Measurements from ENCODE around the gene VTI1B.

VTI1B gene

DNA sequence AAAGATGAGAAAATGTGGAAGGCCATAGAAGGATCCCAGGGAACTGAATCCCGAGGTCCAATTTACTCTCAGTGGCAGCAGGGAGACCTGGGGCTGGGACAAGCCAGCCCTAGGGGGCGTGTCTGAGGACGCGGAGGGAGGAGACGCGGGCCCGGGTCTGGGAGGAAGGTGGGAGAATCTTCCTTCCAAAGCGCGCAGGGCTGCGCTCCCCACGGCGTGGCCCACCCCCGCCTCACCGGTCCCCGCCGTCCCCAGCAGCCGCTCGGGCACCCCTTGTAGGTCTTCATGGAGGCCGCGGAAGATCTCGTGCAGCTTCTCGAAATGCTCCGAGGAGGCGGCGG, 323 bp downstream of the VTI1B start:
- Histone ChIP-seq H2AFZ (ENCODE audit: low read length) (peak overlapping the region; percentile 96), H2AK5ac (ENCODE audit: low read depth, low read length) (no peak overlapping the region), H3K23ac (ENCODE audit: low read depth, low read length, poor library complexity) (peak overlapping the region; percentile 94), H2BK12ac (ENCODE audit: low read length) (no peak overlapping the region), H3K27ac (replicated peaks; ENCODE audit: low read length) (peak overlapping the region; percentile 94), H3K4me2 (ENCODE audit: insufficient read depth, low read length, poor library complexity, severe bottlenecking) (peak overlapping the region; percentile 70), H3K27me3 (ENCODE audit: control insufficient read depth in 3 of 3, insufficient read depth in 3 of 3, low read depth in 1 of 3, low read length in 3 of 3) (no peaks in the 10 kb centered on the region), H3K14ac (ENCODE audit: low read length) (no peak overlapping the region), H4K8ac (ENCODE audit: low read depth, low read length) (no peak overlapping the region), H3K79me1 (ENCODE audit: low read depth, low read length) (peaks cover 2% of the 10 kb centered on the region), H3K9ac (ENCODE audit: low read depth, low read length, poor library complexity) (peak overlapping the region; percentile 96), H3K4ac (ENCODE audit: low read length) (peak overlapping the region; percentile 86), H3K36me3 (replicated peaks in 1 of 2; ENCODE audit: control insufficient read depth in 2 of 2, insufficient read depth in 2 of 2, low read length in 2 of 2) (peaks cover 14 to 33% of the 10 kb centered on the region in 2 donors), H3K4me1 (ENCODE audit: control insufficient read depth in 2 of 2, insufficient read depth in 1 of 2, low read depth in 1 of 2, low read length in 2 of 2) (peaks cover 5 to 7% of the 10 kb centered on the region in 2 donors), H3K18ac (ENCODE audit: low read length) (peak overlapping the region; percentile 94), H3K9me3 (replicated peaks in 1 of 2; ENCODE audit: control insufficient read depth in 2 of 2, insufficient read depth in 1 of 2, low read depth in 1 of 2, low read length in 2 of 2) (no peaks in the 10 kb centered on the region), H2BK5ac (ENCODE audit: low read length) (peak overlapping the region; percentile 100), H3K4me3 (ENCODE audit: low read length in 2 of 2) (peak overlapping the region; percentile 60 to 90), H4K91ac (ENCODE audit: low read depth, low read length, poor library complexity) (no peak overlapping the region), H2BK15ac (ENCODE audit: low read length) (no peak overlapping the region), H2BK120ac (ENCODE audit: low read depth, low read length) (no peak overlapping the region)
- WGBS, 2 donors (ENCODE audit: extremely low coverage in 2 of 2, insufficient read length in 2 of 2, insufficient replicate concordance in 1 of 2) = no CpG with 5 or more reads among the region's 25 CpGs
- DNase-seq (ENCODE audit: low spot score) = peak; percentile 63

- Histone ChIP-seq H4K8ac (ENCODE audit: low read depth, low read length) (no peak overlapping the region), H2BK5ac (ENCODE audit: low read length) (no peak overlapping the region), H4K91ac (ENCODE audit: low read depth, low read length, poor library complexity) (no peak overlapping the region), H3K79me1 (ENCODE audit: low read depth, low read length) (peaks cover 2% of the 10 kb centered on the region), H3K27me3 (ENCODE audit: control insufficient read depth in 3 of 3, insufficient read depth in 3 of 3, low read depth in 1 of 3, low read length in 3 of 3) (no peaks in the 10 kb centered on the region), H2AFZ (ENCODE audit: low read length) (no peak overlapping the region), H3K4me2 (ENCODE audit: insufficient read depth, low read length, poor library complexity, severe bottlenecking) (peak overlapping the region; percentile 70), H3K27ac (replicated peaks; ENCODE audit: low read length) (no peak overlapping the region), H3K4ac (ENCODE audit: low read length) (no peak overlapping the region), H2BK12ac (ENCODE audit: low read length) (no peak overlapping the region), H3K14ac (ENCODE audit: low read length) (no peak overlapping the region), H2BK120ac (ENCODE audit: low read depth, low read length) (no peak overlapping the region), H3K9ac (ENCODE audit: low read depth, low read length, poor library complexity) (no peak overlapping the region), H3K9me3 (replicated peaks in 1 of 2; ENCODE audit: control insufficient read depth in 2 of 2, insufficient read depth in 1 of 2, low read depth in 1 of 2, low read length in 2 of 2) (no peaks in the 10 kb centered on the region), H3K36me3 (replicated peaks in 1 of 2; ENCODE audit: control insufficient read depth in 2 of 2, insufficient read depth in 2 of 2, low read length in 2 of 2) (peaks cover 11 to 26% of the 10 kb centered on the region in 2 donors), H3K23ac (ENCODE audit: low read depth, low read length, poor library complexity) (no peak overlapping the region), H2BK15ac (ENCODE audit: low read length) (no peak overlapping the region), H3K4me1 (ENCODE audit: control insufficient read depth in 2 of 2, insufficient read depth in 1 of 2, low read depth in 1 of 2, low read length in 2 of 2) (peaks cover 5 to 7% of the 10 kb centered on the region in 2 donors), H3K18ac (ENCODE audit: low read length) (no peak overlapping the region), H3K4me3 (ENCODE audit: low read length in 2 of 2) (peak overlapping the region in 1 of 2 donors; percentile 60), H2AK5ac (ENCODE audit: low read depth, low read length) (no peak overlapping the region)
- DNase-seq (ENCODE audit: low spot score) = no peak
- WGBS, 2 donors (ENCODE audit: extremely low coverage in 2 of 2, insufficient read length in 2 of 2, insufficient replicate concordance in 1 of 2) = no CpG with 5 or more reads among the region's 5 CpGs
Measured at GRCh38 chr14:67673451-67673850, 981 bp downstream of the VTI1B start.

- peaks cover 0 to 3% of the 10 kb centered on the region in 2 donors for H3K36me3 ChIP-seq (replicated peaks in 1 of 2; ENCODE audit: control insufficient read depth in 2 of 2, insufficient read depth in 2 of 2, low read length in 2 of 2)
- H3K9ac ChIP-seq (ENCODE audit: low read depth, low read length, poor library complexity) = no peak overlapping the region
- no peak overlapping the region for H2BK5ac ChIP-seq (ENCODE audit: low read length)
- no peak overlapping the region for H2BK120ac ChIP-seq (ENCODE audit: low read depth, low read length)
- H3K4me1 ChIP-seq (ENCODE audit: control insufficient read depth in 2 of 2, insufficient read depth in 1 of 2, low read depth in 1 of 2, low read length in 2 of 2) = peaks cover 0 to under 1% of the 10 kb centered on the region in 2 donors
- no peak overlapping the region for H2BK12ac ChIP-seq (ENCODE audit: low read length)
- H3K79me1 ChIP-seq (ENCODE audit: low read depth, low read length) = peaks cover 2% of the 10 kb centered on the region
- no peak overlapping the region for H2BK15ac ChIP-seq (ENCODE audit: low read length)
- H4K8ac ChIP-seq (ENCODE audit: low read depth, low read length) = no peak overlapping the region
- no peak overlapping the region for H3K23ac ChIP-seq (ENCODE audit: low read depth, low read length, poor library complexity)
- no peak overlapping the region for H3K27ac ChIP-seq (replicated peaks; ENCODE audit: low read length)
- H3K4me3 ChIP-seq (ENCODE audit: low read length in 2 of 2) = no peak overlapping the region
- H2AFZ ChIP-seq (ENCODE audit: low read length) = no peak overlapping the region
- no peak overlapping the region for H3K18ac ChIP-seq (ENCODE audit: low read length)
- no peak for DNase-seq (ENCODE audit: low spot score)
- H3K4me2 ChIP-seq (ENCODE audit: insufficient read depth, low read length, poor library complexity, severe bottlenecking) = no peak overlapping the region
- H2AK5ac ChIP-seq (ENCODE audit: low read depth, low read length) = no peak overlapping the region
- no peak overlapping the region for H4K91ac ChIP-seq (ENCODE audit: low read depth, low read length, poor library complexity)
- no peaks in the 10 kb centered on the region for H3K27me3 ChIP-seq (ENCODE audit: control insufficient read depth in 3 of 3, insufficient read depth in 3 of 3, low read depth in 1 of 3, low read length in 3 of 3)
- no peaks in the 10 kb centered on the region for H3K9me3 ChIP-seq (replicated peaks in 1 of 2; ENCODE audit: control insufficient read depth in 2 of 2, insufficient read depth in 1 of 2, low read depth in 1 of 2, low read length in 2 of 2)
- no peak overlapping the region for H3K14ac ChIP-seq (ENCODE audit: low read length)
- H3K4ac ChIP-seq (ENCODE audit: low read length) = no peak overlapping the region
Measured at GRCh38 chr14:67668559-67668958, 5.9 kb downstream of the VTI1B start.

DNA sequence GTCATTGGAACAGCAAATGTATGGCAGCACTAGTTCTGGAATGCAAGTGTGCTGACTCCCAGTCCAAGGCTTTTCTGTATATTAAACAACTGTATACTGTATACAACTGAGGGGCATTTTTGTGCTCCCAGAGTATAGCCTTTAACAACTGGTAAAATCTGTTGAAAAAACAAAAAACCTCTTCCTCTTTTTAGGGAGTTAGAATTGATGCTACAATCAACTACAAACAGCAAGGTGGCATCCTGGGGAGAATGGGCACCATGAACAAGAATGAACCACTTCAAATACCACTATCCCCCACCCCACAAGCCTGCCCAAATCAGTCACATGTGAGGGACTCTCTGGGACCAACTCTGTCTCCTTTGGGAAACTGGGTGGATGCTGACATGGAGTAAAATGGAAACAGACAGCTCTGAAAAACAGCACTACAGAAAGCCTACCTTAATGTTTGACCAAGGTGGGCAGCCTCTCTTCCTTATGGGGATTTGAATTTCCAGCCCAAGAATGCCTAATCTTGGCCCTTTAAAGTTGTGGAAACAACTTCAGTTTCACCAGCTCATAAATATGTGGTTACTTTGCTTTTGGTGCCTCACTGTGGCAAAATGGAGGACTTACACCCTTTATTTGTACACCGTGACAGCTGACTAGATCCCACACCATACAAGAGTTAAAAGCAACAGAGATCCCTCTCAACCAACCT, 7.5 kb downstream of the VTI1B start:
- Histone ChIP-seq H4K91ac (ENCODE audit: low read depth, low read length, poor library complexity) (no peak overlapping the region), H2AK5ac (ENCODE audit: low read depth, low read length) (no peak overlapping the region), H3K4me3 (ENCODE audit: low read length in 2 of 2) (no peak overlapping the region), H3K9ac (ENCODE audit: low read depth, low read length, poor library complexity) (no peak overlapping the region), H3K23ac (ENCODE audit: low read depth, low read length, poor library complexity) (no peak overlapping the region), H3K4me1 (ENCODE audit: control insufficient read depth in 2 of 2, insufficient read depth in 1 of 2, low read depth in 1 of 2, low read length in 2 of 2) (no peaks in the 10 kb centered on the region), H2AFZ (ENCODE audit: low read length) (no peak overlapping the region), H2BK120ac (ENCODE audit: low read depth, low read length) (no peak overlapping the region), H3K18ac (ENCODE audit: low read length) (no peak overlapping the region), H2BK5ac (ENCODE audit: low read length) (no peak overlapping the region), H3K4me2 (ENCODE audit: insufficient read depth, low read length, poor library complexity, severe bottlenecking) (no peak overlapping the region), H3K36me3 (replicated peaks in 1 of 2; ENCODE audit: control insufficient read depth in 2 of 2, insufficient read depth in 2 of 2, low read length in 2 of 2) (peaks cover 0 to 8% of the 10 kb centered on the region in 2 donors), H4K8ac (ENCODE audit: low read depth, low read length) (no peak overlapping the region), H3K14ac (ENCODE audit: low read length) (no peak overlapping the region), H3K9me3 (replicated peaks in 1 of 2; ENCODE audit: control insufficient read depth in 2 of 2, insufficient read depth in 1 of 2, low read depth in 1 of 2, low read length in 2 of 2) (no peaks in the 10 kb centered on the region), H2BK12ac (ENCODE audit: low read length) (no peak overlapping the region), H3K4ac (ENCODE audit: low read length) (no peak overlapping the region), H3K27ac (replicated peaks; ENCODE audit: low read length) (no peak overlapping the region), H2BK15ac (ENCODE audit: low read length) (no peak overlapping the region), H3K79me1 (ENCODE audit: low read depth, low read length) (peaks cover 2% of the 10 kb centered on the region), H3K27me3 (ENCODE audit: control insufficient read depth in 3 of 3, insufficient read depth in 3 of 3, low read depth in 1 of 3, low read length in 3 of 3) (no peaks in the 10 kb centered on the region)
- no CpG with 5 or more reads among the region's 1 CpG for WGBS, 2 donors (ENCODE audit: extremely low coverage in 2 of 2, insufficient read length in 2 of 2, insufficient replicate concordance in 1 of 2)
- peak; percentile 27 for DNase-seq (ENCODE audit: low spot score)

Measured in neuronal stem cell (in vitro differentiated cells).